Lower leg skin (tissue), 3 donors: Measurements from ENCODE around the gene POLDIP2.

Experiments
- POLR2A ChIP-seq, 2 donors: fragments of 450-650 bp; IDR thresholded peaks; one replicate each; pipeline ENCODE4 v1.6.1; 2016 to 2017; ENCODE audit warnings: antibody characterized with exemption in 2 of 2, mild to moderate bottlenecking in 1 of 2, moderate library complexity in 1 of 2
- TF ChIP-seq, protein P1 (sequence below), 3 donors: fragments of 450-650 bp; IDR thresholded peaks; one replicate each; pipeline ENCODE4 v1.5.1; 2016; ENCODE audit warnings: antibody characterized with exemption in 3 of 3, mild to moderate bottlenecking in 3 of 3, moderate library complexity in 2 of 3

DNA sequence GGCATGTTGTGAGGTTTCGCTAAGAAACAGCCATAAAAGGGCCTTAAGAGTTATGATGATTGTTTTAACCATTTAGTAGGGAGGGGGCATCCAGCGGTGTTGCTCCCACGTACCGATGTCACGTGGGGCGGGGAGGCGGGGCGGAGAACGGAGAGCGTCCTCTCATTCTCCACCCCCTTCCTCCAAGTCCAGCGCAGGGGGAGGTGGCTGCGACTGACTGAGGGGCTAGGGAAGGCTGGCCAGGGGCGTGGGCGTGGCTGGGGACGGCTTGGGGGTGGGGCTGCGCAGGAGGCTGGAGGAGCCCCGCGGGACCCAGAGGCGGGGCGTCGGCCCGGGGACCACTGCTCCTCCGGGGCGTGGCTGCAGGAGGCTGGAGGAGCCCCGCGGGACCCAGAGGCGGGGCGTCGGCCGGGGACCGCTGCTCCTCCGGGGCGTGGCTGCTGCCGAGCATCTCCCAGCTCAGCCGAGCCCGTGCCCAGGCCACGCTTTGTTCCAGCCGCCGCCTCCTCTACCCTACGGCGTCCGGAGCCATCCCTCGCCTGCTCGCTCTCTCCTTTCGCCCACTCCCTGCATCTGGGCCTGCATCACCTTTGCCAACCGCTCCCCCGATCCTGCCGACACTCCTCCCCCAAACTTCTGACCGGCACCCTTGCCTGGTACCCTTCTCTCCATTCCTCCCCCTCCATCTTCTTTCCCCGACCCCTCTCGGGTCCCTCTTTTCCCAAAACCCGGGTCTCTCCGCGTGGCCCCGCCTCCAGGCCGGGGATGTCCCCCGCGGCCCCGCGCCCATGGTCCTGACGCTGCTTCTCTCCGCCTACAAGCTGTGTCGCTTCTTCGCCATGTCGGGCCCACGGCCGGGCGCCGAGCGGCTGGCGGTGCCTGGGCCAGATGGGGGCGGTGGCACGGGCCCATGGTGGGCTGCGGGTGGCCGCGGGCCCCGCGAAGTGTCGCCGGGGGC lies 14.2 kb upstream of the POLDIP2 start, which contains the start of gene SARM1:
- TF ChIP-seq POLR2A (IDR thresholded peaks at IDR 0.05) = no peak
- TF ChIP-seq, protein P1, sequence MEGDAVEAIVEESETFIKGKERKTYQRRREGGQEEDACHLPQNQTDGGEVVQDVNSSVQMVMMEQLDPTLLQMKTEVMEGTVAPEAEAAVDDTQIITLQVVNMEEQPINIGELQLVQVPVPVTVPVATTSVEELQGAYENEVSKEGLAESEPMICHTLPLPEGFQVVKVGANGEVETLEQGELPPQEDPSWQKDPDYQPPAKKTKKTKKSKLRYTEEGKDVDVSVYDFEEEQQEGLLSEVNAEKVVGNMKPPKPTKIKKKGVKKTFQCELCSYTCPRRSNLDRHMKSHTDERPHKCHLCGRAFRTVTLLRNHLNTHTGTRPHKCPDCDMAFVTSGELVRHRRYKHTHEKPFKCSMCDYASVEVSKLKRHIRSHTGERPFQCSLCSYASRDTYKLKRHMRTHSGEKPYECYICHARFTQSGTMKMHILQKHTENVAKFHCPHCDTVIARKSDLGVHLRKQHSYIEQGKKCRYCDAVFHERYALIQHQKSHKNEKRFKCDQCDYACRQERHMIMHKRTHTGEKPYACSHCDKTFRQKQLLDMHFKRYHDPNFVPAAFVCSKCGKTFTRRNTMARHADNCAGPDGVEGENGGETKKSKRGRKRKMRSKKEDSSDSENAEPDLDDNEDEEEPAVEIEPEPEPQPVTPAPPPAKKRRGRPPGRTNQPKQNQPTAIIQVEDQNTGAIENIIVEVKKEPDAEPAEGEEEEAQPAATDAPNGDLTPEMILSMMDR (IDR thresholded peaks at IDR 0.05) = no peak
